ENCODE data around the gene KRTAP10-9.

KRTAP10-9 gene

DNA sequence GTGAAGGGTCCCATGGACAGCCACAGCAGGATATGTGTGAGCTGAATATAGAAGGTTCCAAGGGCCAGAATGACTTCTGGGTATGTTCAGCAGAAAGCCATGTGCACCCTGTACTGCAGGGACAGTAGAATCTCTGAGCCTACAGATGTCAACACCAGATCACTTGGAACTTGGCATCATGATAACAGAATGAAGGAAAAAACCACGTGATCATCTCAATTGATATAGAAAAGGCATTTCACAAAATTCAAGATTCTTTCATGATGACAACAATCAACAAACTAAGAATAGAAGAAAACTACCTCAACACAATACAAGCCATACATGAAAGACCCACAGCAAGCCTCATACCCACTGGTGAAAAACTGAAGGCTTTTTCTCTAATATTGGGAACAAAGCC lies 40.7 kb downstream of the KRTAP10-9 start:
- DNase-seq, result no peak

GRCh38 chr21:44670642-44671432 lies 43.9 kb downstream of the KRTAP10-9 start:
- DNase-seq, result no peak

GRCh38 chr21:44671911-44672310 lies 45.0 kb downstream of the KRTAP10-9 start:
- DNase-seq, result no peak

- DNase-seq, result no peak
These were observed 51.0 kb downstream of the KRTAP10-9 start for GRCh38 chr21:44677881-44678280.
